Neuronal stem cell (in vitro differentiated cells): ENCODE results near the gene AMER3.
A peak's percentile ranks its signal among the peaks of the same experiment; 100 is the strongest.

Experiments used
- DNase-seq: peaks from one replicate; pipeline ENCODE4 v3.0.0-alpha.2; 2013; ENCODE audit warnings: low spot score
- H2AFZ ChIP-seq: one replicate; pipeline ENCODE4 v1.6.1; 2013; ENCODE audit warnings: mild to moderate bottlenecking, low read length, inconsistent platforms
- H2AK5ac ChIP-seq: 2 replicates; pipeline ENCODE4 v1.6.1; 2013; ENCODE audit warnings: low read depth, mild to moderate bottlenecking, inconsistent platforms, low read length, moderate library complexity, mixed read lengths
- H2BK120ac ChIP-seq: 2 replicates; pipeline ENCODE4 v1.6.1; 2013; ENCODE audit warnings: low read depth, mild to moderate bottlenecking, inconsistent platforms, low read length, moderate library complexity, mixed read lengths
- H2BK12ac ChIP-seq: one replicate; pipeline ENCODE4 v1.6.1; 2013; ENCODE audit warnings: low read length, inconsistent platforms
- H2BK15ac ChIP-seq: 2 replicates; pipeline ENCODE4 v1.6.1; 2013; ENCODE audit warnings: mild to moderate bottlenecking, low read length, inconsistent platforms, mixed read lengths
- H2BK5ac ChIP-seq: one replicate; pipeline ENCODE4 v1.6.1; 2013; ENCODE audit warnings: inconsistent platforms, mild to moderate bottlenecking, low read length, moderate library complexity
- H3K14ac ChIP-seq: one replicate; pipeline ENCODE4 v1.6.1; 2013; ENCODE audit warnings: low read length, inconsistent platforms
- H3K18ac ChIP-seq: 2 replicates; pipeline ENCODE4 v1.6.1; 2013; ENCODE audit warnings: low read length, inconsistent platforms
- H3K23ac ChIP-seq: 2 replicates; pipeline ENCODE4 v1.6.1; 2013; ENCODE audit warnings: low read depth, mild to moderate bottlenecking, mixed read lengths, low read length, inconsistent platforms; ENCODE audit not compliant: poor library complexity
- H3K27ac ChIP-seq: replicated peaks from 3 replicates; pipeline ENCODE4 v1.5.1; 2013; ENCODE audit warnings: low read length, inconsistent platforms
- H3K27me3 ChIP-seq, 3 experiments: 2 replicates each; pipeline ENCODE4 v1.6.1; 2013; ENCODE audit warnings: low read length in 3 of 3, mild to moderate bottlenecking in 2 of 3, inconsistent platforms in 1 of 3, low read depth in 1 of 3, mixed read lengths in 1 of 3, moderate library complexity in 1 of 3; ENCODE audit not compliant: control insufficient read depth in 3 of 3, insufficient read depth in 3 of 3
- H3K36me3 ChIP-seq, 2 donors: replicated peaks in 1 of 2; 2 replicates each; pipeline ENCODE4 v1.6.1; 2013; ENCODE audit warnings: low read length in 2 of 2; ENCODE audit not compliant: control insufficient read depth in 2 of 2, insufficient read depth in 2 of 2
- H3K4ac ChIP-seq: 2 replicates; pipeline ENCODE4 v1.6.1; 2013; ENCODE audit warnings: inconsistent platforms, mild to moderate bottlenecking, low read length, moderate library complexity
- H3K4me1 ChIP-seq, 2 donors: 1 replicate in 1 of 2; 2 replicates in 1 of 2; pipeline ENCODE4 v1.6.1; 2013; ENCODE audit warnings: low read length in 2 of 2, low read depth in 1 of 2; ENCODE audit not compliant: control insufficient read depth in 2 of 2, insufficient read depth in 1 of 2
- H3K4me2 ChIP-seq: one replicate; pipeline ENCODE4 v1.6.1; 2013; ENCODE audit warnings: mild to moderate bottlenecking, low read length, inconsistent platforms; ENCODE audit not compliant: insufficient read depth, poor library complexity, severe bottlenecking
- H3K4me3 ChIP-seq, 2 donors: 2 replicates each; pipeline ENCODE4 v1.5.1; 2013; ENCODE audit warnings: low read length in 2 of 2, mild to moderate bottlenecking in 2 of 2, inconsistent platforms in 1 of 2, moderate library complexity in 1 of 2
- H3K79me1 ChIP-seq: one replicate; pipeline ENCODE4 v1.6.1; 2013; ENCODE audit warnings: low read depth, mild to moderate bottlenecking, inconsistent platforms, low read length, moderate library complexity
- H3K9ac ChIP-seq: one replicate; pipeline ENCODE4 v1.6.1; 2013; ENCODE audit warnings: mild to moderate bottlenecking, low read depth, low read length, inconsistent platforms; ENCODE audit not compliant: poor library complexity
- H3K9me3 ChIP-seq, 2 donors: replicated peaks in 1 of 2; 2 replicates each; pipeline versions ENCODE3 to v1.6.1; 2013; ENCODE audit warnings: low read length in 2 of 2, mild to moderate bottlenecking in 2 of 2, inconsistent platforms in 1 of 2, low read depth in 1 of 2, mixed read lengths in 1 of 2, moderate library complexity in 1 of 2; ENCODE audit not compliant: control insufficient read depth in 2 of 2, insufficient read depth in 1 of 2
- H4K8ac ChIP-seq: one replicate; pipeline ENCODE4 v1.6.1; 2013; ENCODE audit warnings: low read depth, mild to moderate bottlenecking, inconsistent platforms, low read length, moderate library complexity
- H4K91ac ChIP-seq: one replicate; pipeline ENCODE4 v1.6.1; 2013; ENCODE audit warnings: low read length, low read depth, mild to moderate bottlenecking, inconsistent platforms; ENCODE audit not compliant: poor library complexity
- WGBS, 2 donors: extraction: QIAGEN DNeasy Blood & Tissue Kit; methylation state at CpG; one replicate each; pipeline ENCODE4 v1.1.7; 2013; ENCODE audit warnings: missing lambda C conversion rate in 2 of 2, mixed read lengths in 1 of 2; ENCODE audit not compliant: insufficient read length in 2 of 2, insufficient replicate concordance in 1 of 2; ENCODE audit errors: extremely low coverage in 2 of 2; 5-methylcytosine and 5-hydroxymethylcytosine counted together

AMER3 gene

DNA sequence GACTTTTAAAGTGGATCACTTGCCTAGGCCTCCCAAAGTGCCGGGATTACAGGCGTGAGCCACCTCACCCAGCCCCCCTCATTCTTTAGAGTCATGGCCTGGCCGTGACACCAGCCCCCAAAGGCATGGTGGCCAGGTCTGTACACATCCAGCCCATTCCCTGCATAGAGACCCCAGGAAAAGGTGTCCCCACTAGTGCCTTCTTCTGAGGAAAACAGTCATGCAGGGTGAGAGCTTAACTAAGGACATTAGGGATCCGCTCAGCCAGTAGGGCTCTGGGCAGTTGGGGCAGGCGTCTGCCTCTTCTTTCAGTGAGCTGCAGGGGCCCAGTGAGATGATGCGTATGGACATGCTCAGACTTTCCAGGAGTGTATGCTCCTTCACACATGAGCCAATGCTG, 5.7 kb upstream of the AMER3 start:
- no peak overlapping the region for H3K4me3 ChIP-seq
- H2AFZ ChIP-seq, result no peak overlapping the region
- H3K27ac ChIP-seq, result no peak overlapping the region
- H3K18ac ChIP-seq, result no peak overlapping the region
- H2BK15ac ChIP-seq, result no peak overlapping the region
- H2BK5ac ChIP-seq, result no peak overlapping the region
- H4K91ac ChIP-seq, result no peak overlapping the region
- no peak overlapping the region for H3K4ac ChIP-seq
- no peak overlapping the region for H3K9ac ChIP-seq
- H2BK120ac ChIP-seq, result no peak overlapping the region
- no peak overlapping the region for H3K4me2 ChIP-seq
- H2BK12ac ChIP-seq, result no peak overlapping the region
- no peak overlapping the region for H2AK5ac ChIP-seq
- peak overlapping the region; percentile 31 for H3K14ac ChIP-seq
- no peaks in the 10 kb centered on the region for H3K79me1 ChIP-seq
- peaks cover 0 to 4% (median 3%) of the 10 kb centered on the region in 3 experiments for H3K27me3 ChIP-seq
- H4K8ac ChIP-seq, result no peak overlapping the region
- no CpG with 5 or more reads among the region's 6 CpGs for WGBS, 2 donors
- no peaks in the 10 kb centered on the region for H3K4me1 ChIP-seq
- H3K9me3 ChIP-seq, result no peaks in the 10 kb centered on the region
- H3K36me3 ChIP-seq, result no peaks in the 10 kb centered on the region
- no peak for DNase-seq
- no peak overlapping the region for H3K23ac ChIP-seq

DNA sequence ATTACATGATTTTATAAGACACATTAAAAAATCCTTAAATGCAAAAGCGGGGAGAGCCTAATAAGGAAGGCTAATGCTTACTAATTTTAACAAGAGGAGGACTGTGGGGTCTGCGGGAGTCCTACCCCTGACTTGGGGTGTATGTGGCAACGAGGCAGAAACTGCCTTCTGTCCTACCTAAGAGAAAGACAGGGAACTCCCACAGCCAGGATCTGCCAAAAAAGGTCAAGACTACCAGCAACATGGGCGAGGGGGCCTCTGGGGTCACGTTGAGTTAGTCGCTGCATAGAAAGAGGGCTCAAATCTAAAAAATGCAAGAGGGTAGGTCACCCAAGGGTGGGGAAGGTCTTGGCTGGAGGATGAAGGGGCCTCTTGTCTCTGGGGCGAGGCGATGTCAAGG, 529 bp upstream of the AMER3 start:
- DNase-seq, result no peak
- H2BK120ac ChIP-seq, result no peak overlapping the region
- H2AK5ac ChIP-seq, result no peak overlapping the region
- H2BK15ac ChIP-seq, result no peak overlapping the region
- peaks cover 0 to 7% of the 10 kb centered on the region in 2 donors for H3K4me1 ChIP-seq
- no peak overlapping the region for H3K4me3 ChIP-seq
- H4K8ac ChIP-seq, result no peak overlapping the region
- no peak overlapping the region for H2BK5ac ChIP-seq
- peaks cover 4 to 40% (median 31%) of the 10 kb centered on the region in 3 experiments for H3K27me3 ChIP-seq
- H3K14ac ChIP-seq, result no peak overlapping the region
- H3K23ac ChIP-seq, result peak overlapping the region; percentile 75
- no peaks in the 10 kb centered on the region for H3K9me3 ChIP-seq
- no peak overlapping the region for H3K27ac ChIP-seq
- no peaks in the 10 kb centered on the region for H3K36me3 ChIP-seq
- H4K91ac ChIP-seq, result no peak overlapping the region
- no peak overlapping the region for H2AFZ ChIP-seq
- no CpG with 5 or more reads among the region's 8 CpGs for WGBS, 2 donors
- no peak overlapping the region for H3K4me2 ChIP-seq
- H2BK12ac ChIP-seq, result no peak overlapping the region
- no peak overlapping the region for H3K9ac ChIP-seq
- no peak overlapping the region for H3K18ac ChIP-seq
- no peaks in the 10 kb centered on the region for H3K79me1 ChIP-seq
- no peak overlapping the region for H3K4ac ChIP-seq

DNA sequence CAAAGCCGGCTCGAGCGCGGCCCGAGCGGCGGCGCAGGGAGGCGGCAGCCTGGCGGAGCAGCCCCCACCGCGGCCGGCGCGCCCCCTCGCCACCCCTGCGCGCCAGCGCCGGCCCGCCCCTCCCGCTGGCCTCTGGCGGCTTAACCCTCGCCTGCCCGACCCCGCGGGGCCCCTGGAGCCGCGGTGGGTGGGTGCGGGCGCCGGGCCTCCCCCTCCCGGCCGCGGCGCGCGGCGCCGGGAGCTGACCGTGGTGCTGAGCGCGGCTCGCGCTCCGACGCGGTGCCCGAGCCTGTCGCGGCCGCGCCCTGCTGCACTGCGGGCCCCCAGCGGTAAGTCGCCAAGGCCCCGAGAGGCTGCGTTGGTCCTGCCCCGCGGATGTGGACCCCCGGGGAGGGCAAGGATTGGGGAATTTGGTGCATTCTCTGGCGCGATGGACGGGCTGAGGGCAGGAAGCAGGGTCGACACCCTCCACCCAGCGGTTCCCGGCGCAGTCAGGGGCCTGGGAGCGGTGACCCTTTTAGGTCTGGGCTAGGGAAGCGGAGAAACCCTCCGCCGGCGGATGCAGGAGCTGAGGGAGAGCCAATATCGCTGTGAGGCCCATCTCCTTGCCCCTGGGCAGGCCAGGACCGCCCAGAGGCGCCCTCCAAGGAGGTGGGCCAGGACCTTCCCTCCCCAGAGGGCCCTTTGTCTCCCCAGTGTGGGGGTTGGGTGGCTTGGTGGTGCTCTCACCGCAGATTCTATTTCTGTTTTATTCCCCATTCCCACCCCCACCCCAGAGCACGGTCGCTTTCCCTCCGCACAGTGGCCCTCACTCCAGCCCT, 923 bp downstream of the AMER3 start:
- DNase-seq, result peak; percentile 73
- Histone ChIP-seq H3K79me1 (no peaks in the 10 kb centered on the region), H2BK120ac (no peak overlapping the region), H3K9ac (peak overlapping the region; percentile 57), H2AFZ (peak overlapping the region; percentile 57), H2BK15ac (no peak overlapping the region), H3K4me2 (peak overlapping the region; percentile 88), H2BK12ac (no peak overlapping the region), H3K9me3 (no peaks in the 10 kb centered on the region), H4K8ac (no peak overlapping the region), H4K91ac (no peak overlapping the region), H3K36me3 (no peaks in the 10 kb centered on the region), H2AK5ac (no peak overlapping the region), H3K23ac (no peak overlapping the region), H3K4me3 (peak overlapping the region; percentile 22 to 83), H3K27me3 (peaks cover 4 to 40% (median 31%) of the 10 kb centered on the region in 3 experiments), H3K14ac (no peak overlapping the region), H3K27ac (no peak overlapping the region), H3K4me1 (peaks cover 0 to 7% of the 10 kb centered on the region in 2 donors), H3K4ac (no peak overlapping the region), H2BK5ac (no peak overlapping the region), H3K18ac (no peak overlapping the region)
- WGBS, 2 donors, result no CpG with 5 or more reads among the region's 80 CpGs

DNA sequence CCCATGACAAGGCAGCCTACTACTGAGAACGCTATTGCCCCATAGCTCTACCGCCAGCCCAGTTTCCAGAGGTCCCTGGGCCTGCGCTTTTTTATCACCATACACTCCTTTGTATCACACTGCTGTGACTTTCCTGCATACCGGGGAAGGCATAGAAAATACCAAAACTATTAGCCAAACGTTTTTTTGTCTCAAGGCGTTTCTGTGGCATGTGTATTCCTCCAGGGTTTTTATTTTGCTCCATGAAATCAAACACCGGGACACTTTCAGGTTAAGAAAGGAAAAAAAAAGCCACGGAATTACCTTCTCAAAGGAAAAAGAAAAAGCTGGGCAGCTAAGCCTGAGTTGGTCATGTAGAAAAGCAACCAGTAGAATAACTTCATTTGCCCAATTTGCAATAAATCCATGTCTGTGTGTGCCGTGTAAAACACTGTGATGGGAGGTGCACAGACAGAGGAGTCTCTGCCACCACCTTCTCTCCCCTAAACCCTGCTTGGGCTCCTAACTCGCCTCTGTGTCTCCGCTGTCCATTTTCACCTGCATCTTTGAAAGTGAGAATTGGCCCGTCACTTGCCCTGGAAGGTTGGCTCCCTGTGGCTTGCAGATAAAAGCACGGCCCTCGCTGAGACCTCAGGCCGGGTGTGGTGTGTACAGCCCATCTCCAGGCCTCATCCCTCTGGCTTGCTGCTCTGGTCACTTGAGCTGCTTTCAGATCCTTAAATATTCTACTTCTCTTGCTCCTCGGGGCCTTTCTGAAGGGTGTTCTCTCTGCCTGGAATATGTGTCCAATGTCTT, 1.7 kb downstream of the AMER3 start:
- Histone ChIP-seq H2AK5ac (no peak overlapping the region), H3K14ac (no peak overlapping the region), H2BK120ac (no peak overlapping the region), H3K9me3 (no peaks in the 10 kb centered on the region), H3K27me3 (peaks cover 4 to 40% (median 31%) of the 10 kb centered on the region in 3 experiments), H3K9ac (no peak overlapping the region), H3K18ac (no peak overlapping the region), H4K91ac (no peak overlapping the region), H2BK5ac (no peak overlapping the region), H3K27ac (no peak overlapping the region), H2AFZ (no peak overlapping the region), H3K79me1 (no peaks in the 10 kb centered on the region), H4K8ac (no peak overlapping the region), H3K4me3 (no peak overlapping the region), H2BK15ac (no peak overlapping the region), H2BK12ac (no peak overlapping the region), H3K4me1 (peaks cover 0 to 7% of the 10 kb centered on the region in 2 donors), H3K4ac (no peak overlapping the region), H3K4me2 (peak overlapping the region; percentile 88), H3K36me3 (no peaks in the 10 kb centered on the region), H3K23ac (no peak overlapping the region)
- DNase-seq, result no peak
- WGBS, 2 donors, result no CpG with 5 or more reads among the region's 16 CpGs
